Esophagus squamous epithelium (tissue), 5 donors: Measurements from ENCODE around the gene MCU. TPM values are rescaled to one million over a fixed set of nuclear protein-coding genes. Genes with fewer than 3 reads are reported as not detected.

Experiments used
- DNase-seq: peaks from one replicate; lab custom pipeline; 2025; lab: John Stamatoyannopoulos, UW
- H3K27ac ChIP-seq, 4 donors: fragments of 200-600 bp; sonication (generic); one replicate each; pipeline ENCODE4 v1.5.1; 2016 to 2019; ENCODE audit warnings: mild to moderate bottlenecking in 1 of 4
- H3K27me3 ChIP-seq, 4 donors: fragments of 200-600 bp; sonication (generic); 1 replicate in 3 of 4; 2 replicates in 1 of 4; pipeline versions ENCODE4 v1.5.1 to v1.6.0; 2017 to 2021; ENCODE audit warnings: antibody characterized with exemption in 1 of 4
- H3K36me3 ChIP-seq, 3 donors: fragments of 200-600 bp; sonication (generic); one replicate each; pipeline ENCODE4 v1.5.1; 2016 to 2019
- H3K4me1 ChIP-seq, 3 donors: fragments of 200-600 bp; sonication (generic); one replicate each; pipeline ENCODE4 v1.5.1; 2017 to 2019
- H3K4me3 ChIP-seq, 4 donors: fragments of 200-600 bp; sonication (generic); 1 replicate in 3 of 4; 2 replicates in 1 of 4; pipeline ENCODE4 v1.5.1; 2016 to 2019; ENCODE audit warnings: mild to moderate bottlenecking in 2 of 4, moderate library complexity in 1 of 4
- H3K9me3 ChIP-seq, 3 donors: fragments of 200-600 bp; sonication (generic); one replicate each; pipeline ENCODE4 v1.5.1; 2016 to 2019
- CTCF ChIP-seq, 6 experiments: fragments of 450-650 bp in 4 of 6; fragments of 200-600 bp in 2 of 6; sonication (generic) in 2 of 6; IDR thresholded peaks; one replicate each; pipeline ENCODE4 v1.5.1; 2016 to 2019; ENCODE audit warnings: antibody characterized with exemption in 6 of 6, mild to moderate bottlenecking in 4 of 6, moderate library complexity in 4 of 6
- POLR2A ChIP-seq, 4 donors: fragments of 450-650 bp; IDR thresholded peaks; one replicate each; pipeline ENCODE4 v1.6.1; 2017; ENCODE audit warnings: antibody characterized with exemption in 4 of 4, mild to moderate bottlenecking in 4 of 4, moderate library complexity in 3 of 4
- WGBS, 2 donors: methylation state at CpG; one replicate each; pipeline ENCODE4 v1.1.5; 2018; 5-methylcytosine and 5-hydroxymethylcytosine counted together
- intact Hi-C: fragments of 100-400 bp; cut with DNase I; formaldehyde crosslinking; loops from one replicate; pipeline ENCODE4 v1.15.0; 2022
- total RNA-seq, 4 donors: library from RNA; depleted of rRNA; stranded (reverse); fragments of >200 nt; gene quantifications; one replicate each; pipeline ENCODE4 v1.1.0, GENCODE V29; 2016
- donor health status: DM: yes; HTN: yes; CAD: no.

The MCU gene
- total RNA-seq, 4 donors from 2014 or later: 19.9 to 30.0 (median 23.4) TPM

DNA sequence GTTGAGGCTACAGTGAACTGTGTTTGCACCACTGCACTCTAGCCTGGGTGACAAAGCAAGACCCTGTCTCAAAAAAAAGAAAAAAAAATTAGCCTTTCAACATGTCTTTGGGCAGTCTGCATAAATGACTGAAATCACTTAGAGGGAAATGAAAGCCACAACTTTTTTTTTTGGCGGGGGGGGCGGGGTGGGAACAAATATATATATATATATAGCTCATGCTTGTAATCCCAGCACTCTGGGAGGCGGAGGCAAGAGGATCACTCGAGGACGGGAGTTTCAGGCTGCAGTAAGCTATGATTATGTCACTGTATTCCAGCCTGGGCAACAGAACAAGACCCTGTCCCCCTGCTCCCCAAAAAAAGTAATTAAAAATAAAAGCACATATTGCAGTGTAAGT is 42.7 kb upstream of the MCU start:
- H3K4me1 ChIP-seq: no peaks in the 10 kb centered on the region
- DNase-seq: no peak
- intact Hi-C loops: no loop called here
- WGBS, 2 donors: 50 to 54% methylated on average over 5 of the region's 5 CpGs
- no peak overlapping the region for H3K27ac ChIP-seq
- H3K9me3 ChIP-seq: no peaks in the 10 kb centered on the region
- H3K4me3 ChIP-seq: no peak overlapping the region
- TF ChIP-seq CTCF (IDR thresholded peaks at IDR 0.05) (no peak), POLR2A (IDR thresholded peaks at IDR 0.05) (no peak)
- H3K27me3 ChIP-seq: no peaks in the 10 kb centered on the region
- no peaks in the 10 kb centered on the region for H3K36me3 ChIP-seq

DNA sequence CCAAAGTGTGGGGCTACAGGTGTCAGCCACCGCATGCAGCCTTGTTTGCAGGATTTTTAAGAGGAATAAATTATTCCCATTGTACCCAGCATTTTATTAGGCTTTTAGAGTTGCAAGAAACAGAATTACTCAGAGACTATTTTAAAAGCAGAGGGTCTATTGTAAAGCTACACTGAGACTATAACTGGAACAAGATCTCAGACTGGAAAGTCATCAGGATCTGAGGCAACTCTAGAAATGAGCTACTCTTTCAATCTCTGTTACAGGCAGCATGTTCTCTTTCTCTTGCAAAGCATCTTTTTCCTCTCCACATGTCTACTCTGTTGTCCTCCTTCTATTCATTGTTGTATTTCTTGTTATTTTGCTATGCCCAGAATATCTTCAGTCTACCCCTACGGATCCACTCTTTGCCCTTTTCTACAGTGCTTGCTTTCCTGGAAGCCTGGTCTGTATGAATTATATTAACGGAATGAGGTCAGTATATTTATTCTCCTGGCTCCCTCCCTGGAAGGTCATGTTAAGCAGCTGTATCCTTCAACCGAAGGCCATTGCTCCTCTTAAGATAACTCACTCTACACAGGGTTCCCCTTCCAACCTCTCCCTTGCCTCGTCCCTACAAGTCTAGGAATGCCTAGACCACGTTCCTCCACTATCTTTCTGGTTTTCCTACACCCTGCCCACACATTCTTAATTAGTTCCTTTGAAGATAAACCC is 38.4 kb upstream of the MCU start:
- 80 to 83% methylated on average over 6 of the region's 6 CpGs for WGBS, 2 donors
- TF ChIP-seq CTCF (IDR thresholded peaks at IDR 0.05) (no peak), POLR2A (IDR thresholded peaks at IDR 0.05) (no peak)
- no peak for DNase-seq
- Histone ChIP-seq H3K27ac (no peak overlapping the region), H3K27me3 (no peaks in the 10 kb centered on the region), H3K4me3 (no peak overlapping the region), H3K9me3 (no peaks in the 10 kb centered on the region), H3K4me1 (no peaks in the 10 kb centered on the region), H3K36me3 (no peaks in the 10 kb centered on the region)
- intact Hi-C loops: no loop called here

DNA sequence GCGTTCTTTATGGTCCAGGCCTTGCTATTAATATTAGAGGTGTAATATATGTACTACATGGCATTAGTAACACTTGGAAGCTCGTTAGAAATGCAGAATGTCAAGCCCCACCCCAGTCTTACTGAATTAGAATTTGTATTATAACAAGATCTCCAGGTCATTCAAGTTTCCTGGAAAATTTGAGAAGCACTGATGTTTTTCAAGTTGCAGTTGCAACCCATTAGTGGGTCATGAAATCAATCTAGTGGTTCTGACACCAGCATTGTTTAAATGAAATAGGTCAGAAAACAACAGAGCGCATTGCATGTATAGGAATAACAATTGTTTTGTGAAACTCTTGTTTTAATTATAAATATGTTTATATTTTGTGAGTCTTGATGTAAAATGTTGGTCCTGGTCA is 37.2 kb upstream of the MCU start:
- Histone ChIP-seq H3K9me3 (no peaks in the 10 kb centered on the region), H3K27ac (no peak overlapping the region), H3K27me3 (no peaks in the 10 kb centered on the region), H3K4me1 (no peaks in the 10 kb centered on the region), H3K4me3 (no peak overlapping the region), H3K36me3 (no peaks in the 10 kb centered on the region)
- 46% methylated on average over 3 of the region's 3 CpGs for WGBS, 2 donors
- intact Hi-C loops: no loop called here
- no peak for TF ChIP-seq CTCF (IDR thresholded peaks at IDR 0.05)
- no peak for TF ChIP-seq POLR2A (IDR thresholded peaks at IDR 0.05)
- no peak for DNase-seq

GRCh38 chr10:72658696-72659400 is 33.1 kb upstream of the MCU start:
- 88 to 89% methylated on average over 3 to 5 of the region's 5 CpGs for WGBS, 2 donors
- Histone ChIP-seq H3K27me3 (no peaks in the 10 kb centered on the region), H3K27ac (no peak overlapping the region), H3K4me1 (no peaks in the 10 kb centered on the region), H3K9me3 (no peaks in the 10 kb centered on the region), H3K36me3 (no peaks in the 10 kb centered on the region), H3K4me3 (no peak overlapping the region)
- no peak for DNase-seq
- TF ChIP-seq POLR2A (IDR thresholded peaks at IDR 0.05): no peak
- TF ChIP-seq CTCF (IDR thresholded peaks at IDR 0.05): no peak
- intact Hi-C loops: no loop called here

GRCh38 chr10:72659694-72660093 is 32.2 kb upstream of the MCU start:
- WGBS, 2 donors: 90 to 92% methylated on average over 8 of the region's 8 CpGs
- H3K4me3 ChIP-seq: no peak overlapping the region
- no peaks in the 10 kb centered on the region for H3K9me3 ChIP-seq
- H3K27ac ChIP-seq: no peak overlapping the region
- no peaks in the 10 kb centered on the region for H3K4me1 ChIP-seq
- H3K36me3 ChIP-seq: no peaks in the 10 kb centered on the region
- no peak for TF ChIP-seq CTCF (IDR thresholded peaks at IDR 0.05)
- TF ChIP-seq POLR2A (IDR thresholded peaks at IDR 0.05): no peak
- intact Hi-C loops: no loop called here
- DNase-seq: no peak
- H3K27me3 ChIP-seq: peaks cover 0 to 3% (median 0%) of the 10 kb centered on the region in 4 donors
